Kidney (tissue), 14 donors: ENCODE data around the gene USP6NL. TPM values are rescaled to one million over a fixed set of nuclear protein-coding genes. Genes with fewer than 3 reads are reported as not detected.

Experiments
- DNase-seq, 5 donors: peaks; one replicate each; pipeline ENCODE4 v3.0.0-alpha.2; 2013 to 2020
- FAIRE-seq: peaks from 2 replicates; lab custom pipeline; 2012; peaks lifted over from hg19 to GRCh38; lab: Jason Lieb, UNC
- H3K27ac ChIP-seq, 2 donors: one replicate each; pipeline ENCODE4 v1.7.0; 2013; ENCODE audit warnings: low read depth in 2 of 2, low read length in 2 of 2, inconsistent platforms in 1 of 2
- H3K27me3 ChIP-seq: one replicate; pipeline ENCODE4 v1.7.1; 2013; ENCODE audit warnings: low read length, inconsistent platforms; ENCODE audit not compliant: control insufficient read depth, insufficient read depth
- H3K36me3 ChIP-seq, 3 donors: one replicate each; pipeline versions ENCODE4 v1.7.0 to v1.7.1; 2013; ENCODE audit warnings: low read length in 3 of 3, control low read depth in 1 of 3, inconsistent platforms in 1 of 3; ENCODE audit not compliant: insufficient read depth in 3 of 3, control insufficient read depth in 2 of 3
- H3K4me1 ChIP-seq, 3 donors: one replicate each; pipeline versions ENCODE4 v1.7.0 to v1.7.1; 2013; ENCODE audit warnings: low read length in 3 of 3, inconsistent platforms in 1 of 3, low read depth in 1 of 3; ENCODE audit not compliant: control insufficient read depth in 2 of 3, insufficient read depth in 2 of 3
- H3K4me3 ChIP-seq, 3 donors: one replicate each; pipeline versions ENCODE4 v1.7.0 to v1.8.1; 2013; ENCODE audit warnings: low read length in 3 of 3, control low read depth in 1 of 3, inconsistent platforms in 1 of 3
- H3K9ac ChIP-seq, 3 donors: one replicate each; pipeline versions ENCODE4 v1.7.0 to v1.7.1; 2013; ENCODE audit warnings: low read length in 3 of 3, control low read depth in 1 of 3, inconsistent platforms in 1 of 3
- H3K9me3 ChIP-seq, 3 donors: one replicate each; pipeline versions ENCODE4 v1.7.0 to v1.7.1; 2013; ENCODE audit warnings: low read length in 3 of 3, control low read depth in 1 of 3, inconsistent platforms in 1 of 3; ENCODE audit not compliant: control insufficient read depth in 2 of 3, insufficient read depth in 1 of 3
- intact Hi-C: fragments of 100-400 bp; cut with DNase I; formaldehyde crosslinking; loops from one replicate; pipeline ENCODE4 v1.11.1; 2022
- polyA plus RNA-seq: library from polyadenylated mRNA; stranded (reverse); fragments of 350-450 nt; fragmentation: Illumina TruSeq; extraction: RNeasy Lipid Tissue Mini Kit (QIAGEN cat#74804); gene quantifications from one replicate; pipeline ENCODE4 v1.2.3, GENCODE V29; 2014; ENCODE audit warnings: low read depth, low replicate concordance; ENCODE audit not compliant: insufficient read depth
- total RNA-seq: library from RNA; stranded (reverse); fragmentation: NEBNext Ultra II Directional; extraction: Animal tissue kit (Norgen Biotek cat#: 25700); gene quantifications from one replicate; pipeline ENCODE4 v1.2.1, GENCODE V29; 2021
- TF ChIP-seq, protein P1 (sequence below): IDR thresholded peaks from 3 replicates; pipeline ENCODE4 v1.5.1; 2012; ENCODE audit warnings: mild to moderate bottlenecking, moderate library complexity, borderline replicate concordance; ENCODE audit not compliant: insufficient read depth; ENCODE audit errors: extremely low read depth
- donor health status: control.
- donor health status: control.
- donor health status: control.
- donor health status: control.
- donor health status: control.
- donor health status: DM: yes; HTN: yes; CAD: no.
- donor health status: Normal renal cell carcinoma (clear cell type).

The USP6NL gene
- total and polyA plus RNA-seq, 2 donors from 2014 or later, result 4.5 to 17.7 TPM

DNA sequence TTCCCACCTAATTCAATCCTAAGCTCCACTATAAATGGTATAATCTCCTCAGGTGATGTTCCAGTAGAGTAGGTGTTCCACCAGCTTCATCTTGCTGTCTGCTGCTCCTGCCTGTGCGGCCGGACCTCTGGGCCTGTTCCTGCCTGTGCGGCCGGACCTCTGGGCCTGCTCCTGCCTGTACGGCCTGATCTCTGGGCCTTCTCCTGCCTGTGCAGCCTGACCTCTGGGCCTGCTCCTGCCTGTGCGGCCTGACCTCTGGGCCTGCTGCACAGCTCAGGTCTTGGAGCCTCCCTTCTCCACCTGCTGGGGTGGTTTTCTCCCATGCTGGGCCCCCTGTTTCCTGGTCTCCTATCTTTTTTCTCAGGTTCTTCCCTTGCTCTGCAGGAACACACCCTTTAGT is 117.8 kb downstream of the USP6NL start:
- FAIRE-seq (no peak), DNase-seq (no peak)
- H3K4me1 ChIP-seq, result no peaks in the 10 kb centered on the region

DNA sequence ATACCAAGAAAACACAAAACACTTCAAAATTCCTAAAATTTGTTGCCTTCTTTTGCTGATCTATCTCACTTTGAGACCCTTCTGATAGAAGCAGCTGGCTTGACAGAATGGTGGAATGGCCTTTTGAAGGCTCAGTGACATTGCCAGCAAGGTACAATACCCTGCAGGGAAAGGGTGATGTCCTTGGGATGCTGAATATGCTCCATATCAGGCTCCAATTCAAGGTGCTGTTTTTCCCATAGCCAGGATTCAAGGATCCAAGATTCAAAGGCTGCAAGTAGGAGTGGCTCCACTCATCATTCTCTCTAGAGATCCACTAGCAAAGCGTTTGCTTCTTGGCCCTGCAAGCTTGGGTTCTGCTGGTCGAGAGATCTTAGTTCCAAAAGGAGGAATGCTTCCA is 120.4 kb downstream of the USP6NL start:
- Histone ChIP-seq H3K4me3 (no peak overlapping the region), H3K27ac (no peak overlapping the region), H3K36me3 (peaks cover 0 to 13% (median 4%) of the 10 kb centered on the region in 3 donors), H3K9me3 (no peaks in the 10 kb centered on the region), H3K4me1 (no peaks in the 10 kb centered on the region), H3K27me3 (no peaks in the 10 kb centered on the region), H3K9ac (no peak overlapping the region)
- intact Hi-C loops, result no loop called here
- DNase-seq, result no peak
- no peak for FAIRE-seq
- TF ChIP-seq, protein P1, sequence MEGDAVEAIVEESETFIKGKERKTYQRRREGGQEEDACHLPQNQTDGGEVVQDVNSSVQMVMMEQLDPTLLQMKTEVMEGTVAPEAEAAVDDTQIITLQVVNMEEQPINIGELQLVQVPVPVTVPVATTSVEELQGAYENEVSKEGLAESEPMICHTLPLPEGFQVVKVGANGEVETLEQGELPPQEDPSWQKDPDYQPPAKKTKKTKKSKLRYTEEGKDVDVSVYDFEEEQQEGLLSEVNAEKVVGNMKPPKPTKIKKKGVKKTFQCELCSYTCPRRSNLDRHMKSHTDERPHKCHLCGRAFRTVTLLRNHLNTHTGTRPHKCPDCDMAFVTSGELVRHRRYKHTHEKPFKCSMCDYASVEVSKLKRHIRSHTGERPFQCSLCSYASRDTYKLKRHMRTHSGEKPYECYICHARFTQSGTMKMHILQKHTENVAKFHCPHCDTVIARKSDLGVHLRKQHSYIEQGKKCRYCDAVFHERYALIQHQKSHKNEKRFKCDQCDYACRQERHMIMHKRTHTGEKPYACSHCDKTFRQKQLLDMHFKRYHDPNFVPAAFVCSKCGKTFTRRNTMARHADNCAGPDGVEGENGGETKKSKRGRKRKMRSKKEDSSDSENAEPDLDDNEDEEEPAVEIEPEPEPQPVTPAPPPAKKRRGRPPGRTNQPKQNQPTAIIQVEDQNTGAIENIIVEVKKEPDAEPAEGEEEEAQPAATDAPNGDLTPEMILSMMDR, result no peak

More for the DNA sequence above, 117.8 kb downstream of the USP6NL start:
- no peaks in the 10 kb centered on the region for H3K27me3 ChIP-seq
- H3K9ac ChIP-seq, result no peak overlapping the region
- no peak overlapping the region for H3K27ac ChIP-seq
- intact Hi-C loops, result no loop called here
- no peaks in the 10 kb centered on the region for H3K9me3 ChIP-seq
- no peak overlapping the region for H3K4me3 ChIP-seq
- TF ChIP-seq, protein P1, result no peak
- H3K36me3 ChIP-seq, result peaks cover 0 to 13% (median 8%) of the 10 kb centered on the region in 3 donors

DNA sequence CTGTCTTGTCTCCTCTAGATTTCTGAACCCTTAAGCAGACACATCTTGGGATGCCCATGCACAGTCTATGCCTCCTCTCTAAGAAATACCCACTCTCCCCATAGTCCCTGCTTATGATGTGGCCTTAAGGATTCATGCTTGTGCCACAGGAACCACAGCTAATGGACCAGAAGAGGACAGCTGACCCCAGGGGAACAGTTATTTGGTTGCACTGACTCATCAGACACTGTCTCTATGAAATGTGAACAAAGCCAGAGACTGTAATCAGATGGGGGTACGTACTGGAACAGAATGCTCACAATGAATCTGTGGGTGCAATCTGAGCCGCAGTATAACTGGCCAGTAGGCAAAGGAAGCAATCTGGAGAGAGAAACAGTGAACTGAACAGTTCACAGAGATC is 121.9 kb downstream of the USP6NL start:
- Histone ChIP-seq H3K4me3 (no peak overlapping the region), H3K4me1 (no peaks in the 10 kb centered on the region), H3K36me3 (peaks cover 0 to 13% (median 4%) of the 10 kb centered on the region in 3 donors), H3K9me3 (no peaks in the 10 kb centered on the region), H3K9ac (no peak overlapping the region), H3K27me3 (no peaks in the 10 kb centered on the region), H3K27ac (no peak overlapping the region)
- no peak for FAIRE-seq
- TF ChIP-seq, protein P1, result no peak
- DNase-seq, result no peak
- intact Hi-C loops, result no loop called here

DNA sequence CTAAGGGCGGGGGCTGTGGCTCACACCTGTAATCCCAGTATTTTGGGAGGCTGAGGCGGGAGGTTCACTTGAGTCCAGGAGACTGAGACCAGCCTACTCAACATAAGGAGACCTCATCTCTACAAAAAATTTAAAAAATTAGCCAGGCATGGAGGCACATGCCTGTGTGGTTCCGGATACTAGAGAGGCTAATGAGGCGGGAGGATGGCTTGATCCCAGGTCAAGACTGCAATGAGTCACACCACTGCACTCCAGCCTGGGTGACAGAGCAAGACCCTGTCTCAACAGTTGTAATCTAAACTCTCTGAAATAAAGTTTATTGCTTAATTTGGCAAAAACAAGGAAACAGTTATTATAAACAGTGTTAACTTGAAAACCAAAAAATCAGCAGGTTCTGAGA is 123.3 kb downstream of the USP6NL start:
- DNase-seq (peak in 3 of 5 donors; percentile 22 to 38 (median 23)), FAIRE-seq (no peak)
- TF ChIP-seq, protein P1, result no peak
- Histone ChIP-seq H3K9ac (no peak overlapping the region), H3K4me3 (no peak overlapping the region), H3K27me3 (no peaks in the 10 kb centered on the region), H3K27ac (no peak overlapping the region), H3K4me1 (no peaks in the 10 kb centered on the region), H3K36me3 (peaks cover 0 to 13% (median 4%) of the 10 kb centered on the region in 3 donors), H3K9me3 (no peaks in the 10 kb centered on the region)
- intact Hi-C loops, result no loop called here
